Lung (tissue), 12 donors: Measurements from ENCODE around the gene SOX18. TPM values are rescaled to one million over a fixed set of nuclear protein-coding genes. Genes with fewer than 3 reads are reported as not detected.

Source experiments
- ATAC-seq: fragments of 200-7000 bp; cut with Tn5 transposase; one replicate; pipeline ENCODE4 v1.9.1; 2020; ENCODE audit warnings: moderate number of reproducible peaks; ENCODE audit not compliant: insufficient read depth, low FRiP score
- DNase-seq, 3 donors: peaks; one replicate each; pipeline ENCODE4 v3.0.0-alpha.2; 2013 to 2017
- H3K27ac ChIP-seq, 2 donors: one replicate each; pipeline ENCODE4 v1.5.1; 2013; ENCODE audit warnings: mild to moderate bottlenecking in 2 of 2, moderate library complexity in 2 of 2, control low read depth in 1 of 2, inconsistent platforms in 1 of 2, low read depth in 1 of 2, low read length in 1 of 2
- H3K27me3 ChIP-seq, 3 donors: one replicate each; pipeline ENCODE4 v1.5.1; 2013; ENCODE audit warnings: low read length in 2 of 3; ENCODE audit not compliant: control insufficient read depth in 3 of 3, insufficient read depth in 3 of 3
- H3K36me3 ChIP-seq, 4 donors: one replicate each; pipeline ENCODE4 v1.5.1; 2013; ENCODE audit warnings: low read length in 4 of 4, mild to moderate bottlenecking in 1 of 4, moderate library complexity in 1 of 4; ENCODE audit not compliant: control insufficient read depth in 4 of 4, insufficient read depth in 4 of 4
- H3K4me1 ChIP-seq, 5 donors: one replicate each; pipeline ENCODE4 v1.5.1; 2013; ENCODE audit warnings: low read length in 5 of 5, mild to moderate bottlenecking in 2 of 5, moderate library complexity in 1 of 5; ENCODE audit not compliant: control insufficient read depth in 5 of 5, insufficient read depth in 5 of 5
- H3K4me3 ChIP-seq: one replicate; pipeline ENCODE4 v1.5.1; 2013; ENCODE audit warnings: mild to moderate bottlenecking, control low read depth, moderate library complexity
- H3K9ac ChIP-seq, 2 donors: one replicate each; pipeline ENCODE4 v1.5.1; 2013; ENCODE audit warnings: low read length in 2 of 2, control low read depth in 1 of 2; ENCODE audit not compliant: insufficient read depth in 1 of 2
- H3K9me3 ChIP-seq, 4 donors: one replicate each; pipeline ENCODE4 v1.5.1; 2013; ENCODE audit warnings: low read length in 3 of 4, mild to moderate bottlenecking in 1 of 4, moderate library complexity in 1 of 4; ENCODE audit not compliant: control insufficient read depth in 4 of 4, insufficient read depth in 3 of 4
- CTCF ChIP-seq: IDR thresholded peaks from 2 replicates; pipeline ENCODE4 v1.5.1; 2012; ENCODE audit warnings: mild to moderate bottlenecking; ENCODE audit errors: control extremely low read depth, extremely low read depth
- WGBS, 2 donors: extraction: QIAGEN DNeasy Blood & Tissue Kit; methylation state at CpG; one replicate each; pipeline ENCODE4 v1.1.7; 2013; 5-methylcytosine and 5-hydroxymethylcytosine counted together
- polyA plus RNA-seq, 2 donors: library from polyadenylated mRNA; stranded (reverse); fragments of 200-250 nt; gene quantifications; one replicate each; pipeline ENCODE4 v1.2.1, GENCODE V29; 2013
- total RNA-seq, 2 donors: library from RNA; depleted of rRNA in 1 of 2; stranded (reverse); fragments of >200 nt in 1 of 2; gene quantifications; one replicate each; pipeline ENCODE4 v1.2.1, GENCODE V29; 2014 to 2021
- donor health status: control.
- donor health status: control.
- donor health status: Bipolar disorder and iron deficiency.
- donor health status: healthy.
- donor health status: DM: yes; HTN: yes; CAD: no.

The SOX18 gene
- total and polyA plus RNA-seq, 4 donors, result 12.1 to 52.2 (median 29.3) TPM

GRCh38 chr20:64036346-64037198 is 12.9 kb downstream of the SOX18 start:
- no peaks in the 10 kb centered on the region for H3K9me3 ChIP-seq
- H3K27ac ChIP-seq, result no peak overlapping the region
- H3K4me3 ChIP-seq, result no peak overlapping the region
- peaks cover 0 to 21% (median 8%) of the 10 kb centered on the region in 5 donors for H3K4me1 ChIP-seq
- DNase-seq (no peak), ATAC-seq (no peak)
- 63 to 66% methylated on average over 15 to 17 of the region's 17 CpGs for WGBS, 2 donors
- TF ChIP-seq CTCF, result no peak
- peaks cover 0 to 24% (median 15%) of the 10 kb centered on the region in 3 donors for H3K27me3 ChIP-seq
- H3K9ac ChIP-seq, result no peak overlapping the region
- H3K36me3 ChIP-seq, result peaks cover 4 to 29% (median 8%) of the 10 kb centered on the region in 4 donors

- WGBS, 2 donors, result 72 to 77% methylated on average over 9 to 10 of the region's 10 CpGs
- Histone ChIP-seq H3K27ac (no peak within 1 kb of the TSS), H3K27me3 (peaks cover 0 to 22% (median 11%) of the 10 kb centered on the region in 3 donors), H3K9me3 (no peaks in the 10 kb centered on the region), H3K4me3 (no peak within 1 kb of the TSS), H3K4me1 (peaks cover 0 to 15% (median 8%) of the 10 kb centered on the region in 5 donors), H3K36me3 (peaks cover 4 to 31% (median 10%) of the 10 kb centered on the region in 4 donors), H3K9ac (no peak within 1 kb of the TSS)
- DNase-seq (peak in 1 of 3 donors; percentile 29), ATAC-seq (no peak)
- no peak for TF ChIP-seq CTCF
Measured at GRCh38 chr20:64035933-64036345, 13.5 kb downstream of the SOX18 start, which contains the start of gene C20orf204. TSS of gene C20orf204 (plus strand) at chr20:64036182. CDS start at chr20:64036324, 142 bp downstream.

GRCh38 chr20:64035066-64035932 is 14.1 kb downstream of the SOX18 start:
- H3K27ac ChIP-seq, result no peak overlapping the region
- peaks cover 7 to 35% (median 14%) of the 10 kb centered on the region in 4 donors for H3K36me3 ChIP-seq
- DNase-seq (no peak), ATAC-seq (no peak)
- no peak for TF ChIP-seq CTCF
- no peak overlapping the region for H3K4me3 ChIP-seq
- H3K27me3 ChIP-seq, result peaks cover 0 to 16% (median 5%) of the 10 kb centered on the region in 3 donors
- 81 to 87% methylated on average over 17 of the region's 17 CpGs for WGBS, 2 donors
- H3K9ac ChIP-seq, result no peak overlapping the region
- no peaks in the 10 kb centered on the region for H3K9me3 ChIP-seq
- peaks cover 0 to 12% (median 8%) of the 10 kb centered on the region in 5 donors for H3K4me1 ChIP-seq
